Limb (tissue), 2 donors: Measurements from ENCODE around the gene COL19A1.

Experiments
- DNase-seq, 2 donors: peaks; one replicate each; pipeline ENCODE4 v3.0.0-alpha.2; 2016; ENCODE audit errors: extremely low spot score in 2 of 2

COL19A1 gene

DNA sequence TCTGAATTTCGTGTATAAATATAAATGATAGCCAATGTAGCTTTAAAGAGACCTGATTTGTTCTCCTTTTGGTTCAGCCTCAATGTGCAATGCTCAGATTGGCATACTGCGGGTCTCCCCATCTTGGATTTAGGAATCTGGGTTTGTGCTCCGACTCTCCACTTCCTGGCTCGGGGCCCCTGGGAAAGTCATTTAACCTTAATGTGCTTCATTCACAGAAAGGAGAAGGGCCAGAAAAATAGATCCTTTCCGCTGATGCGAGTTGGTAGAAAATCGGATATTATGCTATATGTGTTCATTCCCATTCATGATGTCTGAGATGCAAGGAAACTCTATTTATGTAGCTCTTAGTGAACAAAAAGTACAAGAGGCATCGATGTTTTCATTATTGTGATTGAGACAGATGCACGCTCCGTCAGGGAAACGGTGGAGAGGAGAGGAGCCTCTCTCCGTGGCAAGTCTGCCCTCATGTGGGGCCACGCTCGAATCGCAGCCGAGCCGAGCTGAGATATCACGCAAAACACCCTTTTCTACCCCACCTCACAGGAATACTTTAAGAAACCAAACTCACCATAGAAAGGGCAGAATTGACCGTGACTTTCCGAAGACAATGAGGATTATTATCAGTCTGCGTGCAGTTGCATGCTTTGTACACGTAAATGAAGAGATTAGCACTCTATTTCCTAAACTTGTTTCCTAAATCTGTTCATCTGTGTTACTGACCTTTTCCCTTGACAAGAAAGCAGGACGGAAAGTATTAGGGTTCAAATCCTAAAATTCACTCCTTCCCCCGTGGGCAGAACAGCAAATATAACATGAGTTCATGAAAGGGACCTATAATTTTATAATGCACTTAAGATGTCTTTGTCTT, 300.0 kb downstream of the COL19A1 start:
- DNase-seq = peak; percentile 61 to 71

GRCh38 chr6:70168681-70169377, 302.5 kb downstream of the COL19A1 start:
- DNase-seq = no peak

GRCh38 chr6:70171236-70171635, 304.9 kb downstream of the COL19A1 start:
- DNase-seq = no peak

GRCh38 chr6:70172252-70172651, 305.9 kb downstream of the COL19A1 start:
- DNase-seq = no peak

GRCh38 chr6:70175770-70176169, 309.4 kb downstream of the COL19A1 start:
- DNase-seq = no peak

DNA sequence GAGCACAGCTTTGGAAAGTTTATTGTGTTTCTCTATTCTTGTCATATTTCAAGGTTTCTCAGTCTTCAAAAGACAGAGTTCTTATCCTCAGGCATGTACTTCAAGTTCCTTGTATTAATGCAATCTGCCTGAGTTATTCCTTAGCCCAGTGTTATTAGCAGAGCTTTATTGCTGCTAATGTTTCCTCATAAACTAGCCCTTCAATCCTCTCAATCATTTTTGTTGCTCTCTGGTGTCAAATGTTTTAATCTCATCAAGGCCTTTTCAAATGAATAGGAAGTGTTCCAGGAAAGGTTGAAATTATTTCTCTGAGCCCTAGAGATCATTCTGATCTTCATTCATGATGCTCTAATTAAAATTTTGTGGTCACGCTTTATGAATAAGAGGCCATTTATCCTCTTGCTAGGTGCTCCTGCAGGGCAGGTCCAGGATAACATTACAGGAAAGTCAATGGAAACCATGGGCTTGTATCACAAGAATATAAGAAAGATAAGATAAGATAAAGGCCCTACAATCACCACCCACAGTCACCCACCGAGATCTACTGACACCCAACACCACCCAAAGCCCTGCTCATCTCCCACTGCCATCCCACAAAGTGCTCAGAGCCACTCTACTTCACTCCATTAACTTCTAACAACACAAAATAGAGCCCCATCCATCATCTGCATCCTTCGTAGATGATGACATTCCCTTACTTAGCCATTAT, 310.6 kb downstream of the COL19A1 start:
- no peak for DNase-seq

DNA sequence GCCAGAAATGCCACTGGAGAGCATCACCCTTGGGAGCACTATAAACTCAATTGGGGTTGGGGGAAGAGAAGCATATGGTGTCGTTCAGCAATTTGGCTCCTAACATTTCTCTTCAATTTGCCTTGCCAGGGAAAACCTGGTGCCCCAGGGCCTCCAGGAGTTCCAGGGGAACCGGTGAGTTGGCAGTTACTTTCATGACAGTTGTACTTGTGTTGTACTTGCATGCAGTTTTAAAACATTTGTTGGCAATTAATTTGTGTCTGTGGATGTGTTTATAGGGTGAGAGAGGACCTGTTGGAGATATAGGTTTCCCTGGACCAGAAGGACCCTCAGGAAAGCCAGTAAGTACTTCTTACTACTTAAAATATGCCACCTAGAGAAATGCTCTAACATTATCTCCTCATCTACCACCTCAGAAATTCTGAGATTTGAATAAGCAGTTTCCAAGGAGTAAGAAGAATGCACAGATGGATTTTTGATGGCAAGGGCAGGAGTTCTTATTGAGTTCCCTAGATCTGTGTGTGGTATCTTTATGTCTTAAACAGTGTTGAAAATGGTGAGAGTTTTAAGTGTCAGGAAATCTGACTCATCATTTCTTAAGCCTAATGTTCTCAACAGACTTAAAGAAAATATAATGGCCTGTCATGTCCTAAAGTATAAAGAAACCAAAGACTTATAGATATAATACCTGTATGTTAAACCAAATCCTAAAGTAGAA, 314.0 kb downstream of the COL19A1 start:
- no peak for DNase-seq

GRCh38 chr6:70180901-70181599, 314.7 kb downstream of the COL19A1 start:
- no peak for DNase-seq

DNA sequence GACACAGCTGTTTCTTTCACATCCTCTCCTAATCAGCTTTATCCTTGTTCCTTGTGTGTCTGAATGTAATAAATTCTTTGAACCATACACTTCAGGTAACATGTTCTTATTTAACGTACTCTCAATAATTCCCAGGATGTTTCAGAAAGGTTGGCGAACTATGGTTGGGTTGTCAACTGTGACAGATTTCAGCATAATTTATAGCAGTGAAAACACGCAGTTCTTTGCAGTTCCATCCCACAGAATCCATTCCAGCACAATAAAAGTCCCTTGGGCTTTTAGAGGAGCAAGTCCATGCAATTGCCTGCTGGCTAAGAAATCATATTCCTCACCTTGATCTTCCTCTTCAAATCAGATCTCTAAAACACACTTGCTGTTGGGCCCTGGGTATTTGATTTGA, 317.2 kb downstream of the COL19A1 start:
- no peak for DNase-seq

GRCh38 chr6:70184723-70185122, 318.4 kb downstream of the COL19A1 start:
- DNase-seq = no peak

DNA sequence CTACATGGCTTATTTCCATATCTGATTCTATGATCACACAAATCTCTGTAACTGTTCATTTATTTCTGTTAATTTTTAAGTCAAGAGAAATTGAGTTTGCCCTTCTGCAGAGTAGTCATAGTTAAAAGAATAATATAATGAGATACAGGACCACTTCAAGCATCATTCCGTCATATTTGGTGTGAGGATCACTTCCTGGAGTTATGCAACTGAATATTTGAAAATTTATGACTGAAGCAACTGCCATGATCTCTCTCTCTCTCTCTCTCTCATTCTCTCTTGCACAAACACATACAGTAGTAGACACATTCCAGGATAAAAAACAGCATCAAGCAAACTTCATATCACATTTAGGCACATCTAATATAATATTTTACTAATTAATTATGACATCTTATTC, 320.1 kb downstream of the COL19A1 start:
- no peak for DNase-seq

DNA sequence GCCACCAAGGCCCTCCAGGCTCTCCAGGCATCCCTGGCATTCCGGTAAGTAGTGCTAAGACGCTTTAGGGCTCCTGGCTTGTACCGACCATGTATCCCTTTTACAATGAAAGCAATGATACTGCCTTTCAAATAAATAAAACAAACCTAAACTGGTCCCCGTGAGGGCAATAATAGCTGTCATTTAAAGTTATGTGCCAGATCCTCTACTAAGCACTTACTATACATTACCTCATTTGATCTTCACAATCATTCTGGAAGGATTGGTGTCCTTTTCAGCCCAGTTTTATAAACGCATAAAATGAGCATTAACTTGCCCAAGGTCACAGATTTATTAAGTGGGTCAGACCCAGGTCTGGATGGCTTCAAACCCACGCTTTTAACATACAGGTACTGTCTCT, 321.8 kb downstream of the COL19A1 start:
- no peak for DNase-seq

DNA sequence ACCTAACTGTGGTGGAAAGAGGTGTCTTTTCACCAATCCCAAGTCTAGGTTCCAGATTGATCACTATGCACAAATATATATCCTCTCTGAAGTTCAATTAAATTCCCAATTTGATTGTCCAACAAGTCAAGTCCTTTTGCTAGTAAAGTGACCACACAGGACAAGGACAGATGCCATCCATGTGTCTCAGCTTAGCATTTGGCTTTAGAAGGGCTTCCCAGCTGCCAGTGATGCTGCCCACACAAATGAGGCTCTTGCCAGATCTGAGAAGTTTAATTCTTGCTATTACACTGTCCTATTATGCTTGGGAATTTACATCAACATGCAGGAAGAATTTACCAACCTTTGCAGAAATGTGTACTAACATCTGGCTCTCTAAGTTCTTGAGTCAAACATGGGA, 328.1 kb downstream of the COL19A1 start:
- no peak for DNase-seq

- no peak for DNase-seq
Observed at GRCh38 chr6:70196531-70196930, 330.2 kb downstream of the COL19A1 start.

DNA sequence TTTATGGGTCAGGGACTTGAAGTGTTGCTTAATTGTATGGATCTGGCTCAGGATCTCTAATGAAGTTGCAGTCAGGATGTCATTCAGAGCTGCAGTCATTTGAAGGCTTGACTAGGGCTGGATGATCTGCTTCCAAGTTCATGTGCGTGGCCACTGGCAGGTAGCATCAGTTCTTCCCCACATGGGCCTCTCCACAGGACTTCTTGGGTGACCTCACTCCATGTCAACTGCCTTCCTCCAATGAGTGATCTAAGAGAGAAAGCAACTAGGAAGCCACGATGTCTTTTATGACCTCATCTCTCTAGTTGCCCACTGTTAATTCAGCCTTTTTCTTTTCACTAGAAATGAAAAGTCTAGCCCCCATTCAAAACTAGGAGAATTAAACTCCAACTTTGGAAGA, 332.4 kb downstream of the COL19A1 start:
- no peak for DNase-seq

- no peak for DNase-seq
Observed at GRCh38 chr6:70208235-70208790, 342.0 kb downstream of the COL19A1 start.

- DNase-seq = no peak
Observed at GRCh38 chr6:70210462-70210861, 344.1 kb downstream of the COL19A1 start.

- DNase-seq = no peak
Observed at GRCh38 chr6:70215460-70216108, 349.2 kb downstream of the COL19A1 start.

- no peak for DNase-seq
Observed at GRCh38 chr6:70216767-70217166, 350.4 kb downstream of the COL19A1 start.

- DNase-seq = no peak
Observed at GRCh38 chr6:70219943-70220613, 353.7 kb downstream of the COL19A1 start.
